H1 (cell line): ENCODE data around the gene ABCD4. TPM values are rescaled to one million over a fixed set of nuclear protein-coding genes. Genes with fewer than 3 reads are reported as not detected.

ENCODE experiments used
- CTCF ChIP-seq, 3 experiments: IDR thresholded peaks; 1 replicate in 2 of 3; 2 replicates in 1 of 3; pipeline versions ENCODE4 v1.5.1 to v1.6.1; 2011; ENCODE audit warnings: low read length in 3 of 3, mild to moderate bottlenecking in 3 of 3, inconsistent platforms in 2 of 3, low read depth in 1 of 3, moderate library complexity in 1 of 3; ENCODE audit not compliant: insufficient read depth in 1 of 3; ENCODE audit errors: control extremely low read depth in 1 of 3
- FOSL1 ChIP-seq: IDR thresholded peaks from 2 replicates; pipeline ENCODE4 v1.6.1; 2011; ENCODE audit warnings: mild to moderate bottlenecking, low read depth, low read length, moderate library complexity; ENCODE audit not compliant: insufficient read depth
- GABPA ChIP-seq: IDR thresholded peaks from 2 replicates; pipeline ENCODE4 v1.6.1; 2011; ENCODE audit warnings: mild to moderate bottlenecking, low read length, moderate library complexity, borderline replicate concordance; ENCODE audit not compliant: insufficient read depth
- POLR2AphosphoS5 ChIP-seq: IDR thresholded peaks from 2 replicates; pipeline ENCODE4 v1.6.1; 2011; ENCODE audit warnings: low read depth, low read length
- RBBP5 ChIP-seq: IDR thresholded peaks from 2 replicates; pipeline ENCODE4 v1.7.1; 2012; ENCODE audit warnings: low read depth, mild to moderate bottlenecking, inconsistent platforms, low read length, moderate library complexity, borderline replicate concordance
- ZNF274 ChIP-seq: IDR thresholded peaks from 2 replicates; pipeline ENCODE4 v1.7.0; 2012; ENCODE audit warnings: low read length, borderline replicate concordance; ENCODE audit errors: extremely low read depth
- polyA plus RNA-seq, 7 experiments: library from polyadenylated mRNA; depleted of rRNA in 3 of 7; stranded (reverse) in 5 of 7; unstranded in 2 of 7; fragments of >200 nt in 5 of 7; fragments of 200-250 nt in 2 of 7; gene quantifications; 1 replicate in 5 of 7; 2 replicates in 1 of 7; 4 replicates in 1 of 7; pipeline versions ENCODE4 v1.2.1 to v1.2.3, GENCODE V29; 2011 to 2013; ENCODE audit warnings: missing spikeins in 2 of 7, mixed read lengths in 2 of 7
- total RNA-seq: library from RNA; stranded (reverse); fragmentation: NEBNext Ultra II Directional; extraction: Animal tissue kit (Norgen Biotek cat#: 25700); gene quantifications from 2 replicates; pipeline ENCODE4 v1.2.1, GENCODE V29; 2021

Gene ABCD4
- total and polyA plus RNA-seq, 2 of the 8 experiments (the other 6 are each of a cell fraction or from before 2014, with no cell fraction given): 47.9 to 97.7 TPM

- no peak for TF ChIP-seq GABPA
- TF ChIP-seq RBBP5: no peak
- no peak for TF ChIP-seq POLR2AphosphoS5
- TF ChIP-seq ZNF274: no peak
- TF ChIP-seq FOSL1: no peak
- no peak for TF ChIP-seq CTCF (IDR thresholded peaks at IDR 0.05; ENCODE audit: control extremely low read depth in 1 of 3, insufficient read depth in 1 of 3, low read depth in 1 of 3, low read length in 3 of 3)
Observed at GRCh38 chr14:74248017-74248416, 54.7 kb downstream of the ABCD4 start (continued).
